Measurements from ENCODE around the gene SIDT1.

DNA sequence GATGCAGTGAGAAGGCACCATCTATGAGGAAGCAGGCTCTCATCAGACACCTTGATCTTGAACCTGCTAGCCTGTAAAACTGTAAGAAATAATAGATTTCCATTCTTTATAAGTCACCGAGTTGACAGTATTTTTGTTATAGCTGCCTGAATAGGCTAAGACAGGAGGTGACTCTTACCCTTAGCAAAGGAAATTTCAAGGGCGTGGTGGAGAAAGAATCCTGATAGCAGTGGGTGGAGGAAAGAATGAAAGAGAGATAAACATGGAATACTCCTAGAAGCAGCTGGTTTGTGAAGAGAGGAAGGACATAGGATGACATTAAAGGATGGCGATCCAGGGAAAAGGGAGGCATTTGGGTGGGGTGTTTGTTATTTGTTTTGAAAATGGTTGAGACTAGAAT is 41.4 kb downstream of the SIDT1 start:
- TF ChIP-seq POLR2A (IDR thresholded peaks at IDR 0.05; ENCODE audit: low read length) (no peak), GATA1 (IDR thresholded peaks at IDR 0.05; ENCODE audit: low read depth, low read length) (no peak)

All from erythroblast (primary cell).